ENCODE data around the gene FRMPD2.

FRMPD2 gene

GRCh38 chr10:48292616-48293015, 18.1 kb upstream of the FRMPD2 start:
- no CpG with 5 or more reads among the region's 3 CpGs for WGBS (ENCODE audit: extremely low coverage, insufficient coverage, insufficient read length)
- no peak overlapping the region for H4K8ac ChIP-seq (ENCODE audit: low read depth, low read length)
- H2BK12ac ChIP-seq (ENCODE audit: low read length), result no peak overlapping the region
- peaks cover 3 to 6% of the 10 kb centered on the region in 2 experiments for H3K4me1 ChIP-seq (ENCODE audit: control insufficient read depth in 1 of 2, insufficient read depth in 2 of 2, low read length in 2 of 2)
- H3K27me3 ChIP-seq (ENCODE audit: insufficient read depth, low read length), result no peaks in the 10 kb centered on the region
- peak; percentile 56 to 80 for DNase-seq
- no peak overlapping the region for H3K9ac ChIP-seq (ENCODE audit: low read length)
- H2AFZ ChIP-seq (ENCODE audit: insufficient read depth, low read length, poor library complexity), result no peak overlapping the region
- H3K79me2 ChIP-seq (ENCODE audit: control insufficient read depth, insufficient read depth, low read length, poor library complexity), result no peaks in the 10 kb centered on the region
- no peak overlapping the region for H3K14ac ChIP-seq (ENCODE audit: low read length)
- no peaks in the 10 kb centered on the region for H3K36me3 ChIP-seq (ENCODE audit: control insufficient read depth in 1 of 2, insufficient read depth in 2 of 2, low read length in 2 of 2)
- no peak overlapping the region for H3K23ac ChIP-seq (ENCODE audit: low read length)
- no peak overlapping the region for H4K12ac ChIP-seq (ENCODE audit: low read depth, low read length)
- H2BK5ac ChIP-seq (ENCODE audit: low read depth, low read length, poor library complexity), result no peak overlapping the region
- H3K18ac ChIP-seq (ENCODE audit: low read length), result no peak overlapping the region
- H3K4me2 ChIP-seq (ENCODE audit: low read length), result no peak overlapping the region
- no peak overlapping the region for H3K27ac ChIP-seq (ENCODE audit: low read depth, low read length)
- H2BK120ac ChIP-seq (ENCODE audit: insufficient read depth, low read length, poor library complexity), result no peak overlapping the region
- H2AK5ac ChIP-seq (ENCODE audit: low read length), result no peak overlapping the region
- H3K79me1 ChIP-seq (ENCODE audit: low read length), result no peaks in the 10 kb centered on the region
- H4K91ac ChIP-seq (ENCODE audit: low read depth, low read length), result no peak overlapping the region
- H3K9me3 ChIP-seq (ENCODE audit: insufficient read depth, low read depth, low read length), result peaks cover 1% of the 10 kb centered on the region
- no peak overlapping the region for H3K4me3 ChIP-seq (ENCODE audit: low read depth, low read length)
- no peak overlapping the region for H3K4ac ChIP-seq (ENCODE audit: low read depth, low read length)

GRCh38 chr10:48291190-48291589, 16.7 kb upstream of the FRMPD2 start:
- no peak overlapping the region for H4K91ac ChIP-seq (ENCODE audit: low read depth, low read length)
- H3K36me3 ChIP-seq (ENCODE audit: control insufficient read depth in 1 of 2, insufficient read depth in 2 of 2, low read length in 2 of 2), result no peaks in the 10 kb centered on the region
- no peak overlapping the region for H3K14ac ChIP-seq (ENCODE audit: low read length)
- H3K23ac ChIP-seq (ENCODE audit: low read length), result no peak overlapping the region
- H3K4me3 ChIP-seq (ENCODE audit: low read depth, low read length), result no peak overlapping the region
- H3K27me3 ChIP-seq (ENCODE audit: insufficient read depth, low read length), result no peaks in the 10 kb centered on the region
- no peaks in the 10 kb centered on the region for H3K79me2 ChIP-seq (ENCODE audit: control insufficient read depth, insufficient read depth, low read length, poor library complexity)
- no CpG with 5 or more reads among the region's 3 CpGs for WGBS (ENCODE audit: extremely low coverage, insufficient coverage, insufficient read length)
- H3K4ac ChIP-seq (ENCODE audit: low read depth, low read length), result no peak overlapping the region
- H2BK5ac ChIP-seq (ENCODE audit: low read depth, low read length, poor library complexity), result no peak overlapping the region
- H3K4me1 ChIP-seq (ENCODE audit: control insufficient read depth in 1 of 2, insufficient read depth in 2 of 2, low read length in 2 of 2), result peaks cover 4 to 10% of the 10 kb centered on the region in 2 experiments
- no peak overlapping the region for H2BK12ac ChIP-seq (ENCODE audit: low read length)
- H2AFZ ChIP-seq (ENCODE audit: insufficient read depth, low read length, poor library complexity), result no peak overlapping the region
- no peak overlapping the region for H4K12ac ChIP-seq (ENCODE audit: low read depth, low read length)
- H3K79me1 ChIP-seq (ENCODE audit: low read length), result no peaks in the 10 kb centered on the region
- H3K27ac ChIP-seq (ENCODE audit: low read depth, low read length), result no peak overlapping the region
- H2BK120ac ChIP-seq (ENCODE audit: insufficient read depth, low read length, poor library complexity), result no peak overlapping the region
- DNase-seq, result peak; percentile 86 to 88
- no peak overlapping the region for H3K4me2 ChIP-seq (ENCODE audit: low read length)
- no peak overlapping the region for H3K18ac ChIP-seq (ENCODE audit: low read length)
- H3K9ac ChIP-seq (ENCODE audit: low read length), result no peak overlapping the region
- H4K8ac ChIP-seq (ENCODE audit: low read depth, low read length), result no peak overlapping the region
- H3K9me3 ChIP-seq (ENCODE audit: insufficient read depth, low read depth, low read length), result peaks cover 1% of the 10 kb centered on the region
- H2AK5ac ChIP-seq (ENCODE audit: low read length), result no peak overlapping the region

- H3K4me2 ChIP-seq (ENCODE audit: low read length), result no peak overlapping the region
- no peaks in the 10 kb centered on the region for H3K79me2 ChIP-seq (ENCODE audit: control insufficient read depth, insufficient read depth, low read length, poor library complexity)
- no peak overlapping the region for H3K14ac ChIP-seq (ENCODE audit: low read length)
- no peak overlapping the region for H2AK5ac ChIP-seq (ENCODE audit: low read length)
- no peak overlapping the region for H3K4ac ChIP-seq (ENCODE audit: low read depth, low read length)
- H3K9me3 ChIP-seq (ENCODE audit: insufficient read depth, low read depth, low read length), result peaks cover 1% of the 10 kb centered on the region
- no peak overlapping the region for H2BK120ac ChIP-seq (ENCODE audit: insufficient read depth, low read length, poor library complexity)
- H3K79me1 ChIP-seq (ENCODE audit: low read length), result no peaks in the 10 kb centered on the region
- H3K27me3 ChIP-seq (ENCODE audit: insufficient read depth, low read length), result no peaks in the 10 kb centered on the region
- no peak overlapping the region for H3K4me3 ChIP-seq (ENCODE audit: low read depth, low read length)
- H4K12ac ChIP-seq (ENCODE audit: low read depth, low read length), result no peak overlapping the region
- DNase-seq, result peak; percentile 81 to 84
- no peak overlapping the region for H3K23ac ChIP-seq (ENCODE audit: low read length)
- no peak overlapping the region for H2AFZ ChIP-seq (ENCODE audit: insufficient read depth, low read length, poor library complexity)
- H3K36me3 ChIP-seq (ENCODE audit: control insufficient read depth in 1 of 2, insufficient read depth in 2 of 2, low read length in 2 of 2), result no peaks in the 10 kb centered on the region
- no peak overlapping the region for H2BK5ac ChIP-seq (ENCODE audit: low read depth, low read length, poor library complexity)
- peaks cover 4 to 10% of the 10 kb centered on the region in 2 experiments for H3K4me1 ChIP-seq (ENCODE audit: control insufficient read depth in 1 of 2, insufficient read depth in 2 of 2, low read length in 2 of 2)
- no peak overlapping the region for H3K9ac ChIP-seq (ENCODE audit: low read length)
- WGBS (ENCODE audit: extremely low coverage, insufficient coverage, insufficient read length), result no CpG with 5 or more reads among the region's 9 CpGs
- H3K27ac ChIP-seq (ENCODE audit: low read depth, low read length), result no peak overlapping the region
- H2BK12ac ChIP-seq (ENCODE audit: low read length), result no peak overlapping the region
- no peak overlapping the region for H3K18ac ChIP-seq (ENCODE audit: low read length)
- H4K8ac ChIP-seq (ENCODE audit: low read depth, low read length), result no peak overlapping the region
- H4K91ac ChIP-seq (ENCODE audit: low read depth, low read length), result no peak overlapping the region
Observed at GRCh38 chr10:48290286-48290685, 15.8 kb upstream of the FRMPD2 start.

GRCh38 chr10:48289501-48290238, 15.2 kb upstream of the FRMPD2 start:
- Histone ChIP-seq H2AFZ (ENCODE audit: insufficient read depth, low read length, poor library complexity) (no peak overlapping the region), H3K4me3 (ENCODE audit: low read depth, low read length) (no peak overlapping the region), H2BK5ac (ENCODE audit: low read depth, low read length, poor library complexity) (no peak overlapping the region), H2AK5ac (ENCODE audit: low read length) (no peak overlapping the region), H3K9me3 (ENCODE audit: insufficient read depth, low read depth, low read length) (peaks cover 1% of the 10 kb centered on the region), H3K4me2 (ENCODE audit: low read length) (no peak overlapping the region), H3K36me3 (ENCODE audit: control insufficient read depth in 1 of 2, insufficient read depth in 2 of 2, low read length in 2 of 2) (no peaks in the 10 kb centered on the region), H3K9ac (ENCODE audit: low read length) (no peak overlapping the region), H3K27me3 (ENCODE audit: insufficient read depth, low read length) (no peaks in the 10 kb centered on the region), H2BK12ac (ENCODE audit: low read length) (no peak overlapping the region), H3K79me2 (ENCODE audit: control insufficient read depth, insufficient read depth, low read length, poor library complexity) (no peaks in the 10 kb centered on the region), H3K4ac (ENCODE audit: low read depth, low read length) (no peak overlapping the region), H4K8ac (ENCODE audit: low read depth, low read length) (no peak overlapping the region), H3K4me1 (ENCODE audit: control insufficient read depth in 1 of 2, insufficient read depth in 2 of 2, low read length in 2 of 2) (peaks cover 4 to 10% of the 10 kb centered on the region in 2 experiments), H3K18ac (ENCODE audit: low read length) (no peak overlapping the region), H3K23ac (ENCODE audit: low read length) (no peak overlapping the region), H3K79me1 (ENCODE audit: low read length) (no peaks in the 10 kb centered on the region), H4K91ac (ENCODE audit: low read depth, low read length) (no peak overlapping the region), H4K12ac (ENCODE audit: low read depth, low read length) (no peak overlapping the region), H3K14ac (ENCODE audit: low read length) (no peak overlapping the region), H2BK120ac (ENCODE audit: insufficient read depth, low read length, poor library complexity) (no peak overlapping the region), H3K27ac (ENCODE audit: low read depth, low read length) (no peak overlapping the region)
- DNase-seq, result peak; percentile 76 to 86
- no CpG with 5 or more reads among the region's 9 CpGs for WGBS (ENCODE audit: extremely low coverage, insufficient coverage, insufficient read length)

Measured in trophoblast cell (in vitro differentiated cells and primary cell).